AG04449 (cell line): ENCODE measurements around the gene BCAT1.

ENCODE experiments used
- CTCF ChIA-PET: fragments of 350-600 bp; formaldehyde crosslinking; extraction: SDS; loops from one replicate; lab custom pipeline; 2021; ENCODE audit warnings: antibody characterized with exemption; lab: Yijun Ruan, JAX
- POLR2A ChIA-PET: fragments of 400-600, 350-600 bp; formaldehyde crosslinking; extraction: SDS; loops from one replicate; lab custom pipeline; 2020; ENCODE audit warnings: antibody characterized with exemption, inconsistent platforms; lab: Yijun Ruan, JAX
- DNase-seq: peaks from one replicate; pipeline ENCODE4 v3.0.0-alpha.2; 2010; ENCODE audit warnings: low read depth, low spot score
- H3K4me3 ChIP-seq: 2 replicates; pipeline ENCODE4 v1.5.1; 2011; ENCODE audit warnings: low read depth, mild to moderate bottlenecking, control low read depth, low read length
- CTCF ChIP-seq: IDR thresholded peaks from one replicate; pipeline ENCODE4 v1.5.1; 2011; ENCODE audit warnings: mild to moderate bottlenecking, moderate library complexity, low read length, control low read depth, inconsistent platforms; ENCODE audit not compliant: insufficient read depth; ENCODE audit errors: missing control alignments

BCAT1 gene

GRCh38 chr12:24948757-24949722 is at the start of gene BCAT1:
Gene BCAT1 (minus strand): TSS chr12:24949101. CDS start chr12:24948932, 169 bp downstream.
- peak; percentile 39 for TF ChIP-seq CTCF
- DNase-seq, result peak; percentile 49
- POLR2A ChIA-PET, result no interaction called here
- CTCF ChIA-PET, result interaction anchor here (1.0 to 2.5 kb wide), 3 partner anchors 10 to 206 kb away, joined by 3 to 11 read pairs (median 5); no protein-coding TSS in a partner anchor
- H3K4me3 ChIP-seq, result peak within 1 kb of the TSS; percentile 68

GRCh38 chr12:24997970-24998582 is 49.2 kb upstream of the BCAT1 start:
- no peak for TF ChIP-seq CTCF
- ChIA-PET CTCF (interaction anchor here (1.1 to 4.1 kb wide), 8 partner anchors 36 to 389 kb away, joined by 3 to 20 read pairs (median 4); no protein-coding TSS in a partner anchor), POLR2A (interaction anchor here (0.7 to 1.7 kb wide), 2 partner anchors 123 to 132 kb away, joined by 3 to 4 read pairs; no protein-coding TSS in a partner anchor)
- DNase-seq, result peak; percentile 84
- no peak overlapping the region for H3K4me3 ChIP-seq

- ChIA-PET CTCF (interaction anchor here (0.8 to 4.1 kb wide), 9 partner anchors 36 to 390 kb away, joined by 3 to 20 read pairs (median 4); no protein-coding TSS in a partner anchor), POLR2A (interaction anchor here (1.7 kb wide), 1 partner anchor 124 kb away, joined by 4 read pairs; no protein-coding TSS in a partner anchor)
- no peak overlapping the region for H3K4me3 ChIP-seq
- DNase-seq, result no peak
- no peak for TF ChIP-seq CTCF
Observed at GRCh38 chr12:24997496-24997895, 48.6 kb upstream of the BCAT1 start.

GRCh38 chr12:24996820-24997219 is 47.9 kb upstream of the BCAT1 start:
- POLR2A ChIA-PET, result interaction anchor here (1.7 kb wide), 1 partner anchor 125 kb away, joined by 4 read pairs; no protein-coding TSS in a partner anchor

GRCh38 chr12:24996102-24996797 is 47.3 kb upstream of the BCAT1 start:
- ChIA-PET CTCF (interaction anchor here (0.8 to 9.0 kb wide), 7 partner anchors 28 to 391 kb away, joined by 3 to 143 read pairs (median 3); no protein-coding TSS in a partner anchor), POLR2A (no interaction called here)
- no peak for DNase-seq
- TF ChIP-seq CTCF, result no peak
- no peak overlapping the region for H3K4me3 ChIP-seq

More at GRCh38 chr12:24996820-24997219, 47.9 kb upstream of the BCAT1 start:
- no peak for TF ChIP-seq CTCF
- CTCF ChIA-PET, result interaction anchor here (0.6 to 9.0 kb wide), 7 partner anchors 28 to 391 kb away, joined by 3 to 143 read pairs (median 5); no protein-coding TSS in a partner anchor
- no peak overlapping the region for H3K4me3 ChIP-seq
- DNase-seq, result no peak
